Colonic mucosa (tissue), 4 donors: ENCODE measurements around the gene TK1. TPM values are rescaled to one million over a fixed set of nuclear protein-coding genes. Genes with fewer than 3 reads are reported as not detected.

Experiments
- DNase-seq: peaks from one replicate; pipeline ENCODE4 v3.0.0-alpha.2; 2020
- H3K27ac ChIP-seq: fragments of 200-600 bp; one replicate; pipeline ENCODE4 v1.8.0; 2021
- H3K27me3 ChIP-seq: fragments of 200-600 bp; one replicate; pipeline ENCODE4 v1.8.0; 2021
- H3K36me3 ChIP-seq: fragments of 200-600 bp; one replicate; pipeline ENCODE4 v1.8.0; 2021
- H3K4me1 ChIP-seq: fragments of 200-600 bp; one replicate; pipeline ENCODE4 v1.8.0; 2021; ENCODE audit warnings: mild to moderate bottlenecking
- H3K4me3 ChIP-seq: fragments of 200-600 bp; one replicate; pipeline ENCODE4 v1.8.0; 2021
- H3K9ac ChIP-seq, 2 donors: one replicate each; pipeline ENCODE4 v1.7.0; 2013; ENCODE audit warnings: control low read depth in 2 of 2, low read depth in 2 of 2, low read length in 2 of 2
- H3K9me3 ChIP-seq: fragments of 200-600 bp; one replicate; pipeline ENCODE4 v1.8.0; 2021
- intact Hi-C: fragments of 100-400 bp; cut with DNase I; formaldehyde crosslinking; loops from one replicate; pipeline ENCODE4 v1.14.1; 2022
- total RNA-seq, 2 donors: library from RNA; stranded (reverse); fragmentation: NEBNext Ultra II Directional in 1 of 2; extraction: Animal tissue kit (Norgen Biotek cat#: 25700) in 1 of 2; gene quantifications; one replicate each; pipeline ENCODE4 v1.2.1, GENCODE V29; 2021
- TF ChIP-seq, protein P1 (sequence below): fragments of 200-600 bp; IDR thresholded peaks from one replicate; pipeline ENCODE4 v1.8.0; 2022; ENCODE audit warnings: antibody characterized with exemption, mild to moderate bottlenecking
- donor health status: healthy.
- donor health status: DM: no; HTN: no; CAD: no.
- donor health status: DM: no; HTN: no; CAD: no.

TK1 gene
- total RNA-seq, 2 donors from 2014 or later: 37.7 to 135 TPM

DNA sequence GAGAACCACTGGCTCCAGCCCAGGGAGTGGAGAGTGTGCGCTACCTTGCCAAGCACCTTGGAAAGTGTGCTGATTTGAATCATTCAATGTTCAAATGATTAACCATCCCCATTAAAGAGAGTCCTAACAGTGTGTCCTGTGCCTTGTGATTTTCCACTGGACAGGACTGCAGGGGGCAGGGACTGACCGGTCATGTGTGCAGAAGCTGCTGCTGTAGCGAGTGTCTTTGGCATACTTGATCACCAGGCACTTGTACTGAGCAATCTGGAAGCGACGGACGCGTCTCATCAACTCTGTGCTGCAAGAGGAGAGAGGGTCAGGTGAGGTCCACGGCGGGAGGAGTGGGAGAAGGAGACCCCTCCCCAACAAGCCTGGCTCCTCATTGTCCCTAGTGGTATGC is 2.0 kb downstream of the TK1 start:
- no peak for DNase-seq
- TF ChIP-seq, protein P1, sequence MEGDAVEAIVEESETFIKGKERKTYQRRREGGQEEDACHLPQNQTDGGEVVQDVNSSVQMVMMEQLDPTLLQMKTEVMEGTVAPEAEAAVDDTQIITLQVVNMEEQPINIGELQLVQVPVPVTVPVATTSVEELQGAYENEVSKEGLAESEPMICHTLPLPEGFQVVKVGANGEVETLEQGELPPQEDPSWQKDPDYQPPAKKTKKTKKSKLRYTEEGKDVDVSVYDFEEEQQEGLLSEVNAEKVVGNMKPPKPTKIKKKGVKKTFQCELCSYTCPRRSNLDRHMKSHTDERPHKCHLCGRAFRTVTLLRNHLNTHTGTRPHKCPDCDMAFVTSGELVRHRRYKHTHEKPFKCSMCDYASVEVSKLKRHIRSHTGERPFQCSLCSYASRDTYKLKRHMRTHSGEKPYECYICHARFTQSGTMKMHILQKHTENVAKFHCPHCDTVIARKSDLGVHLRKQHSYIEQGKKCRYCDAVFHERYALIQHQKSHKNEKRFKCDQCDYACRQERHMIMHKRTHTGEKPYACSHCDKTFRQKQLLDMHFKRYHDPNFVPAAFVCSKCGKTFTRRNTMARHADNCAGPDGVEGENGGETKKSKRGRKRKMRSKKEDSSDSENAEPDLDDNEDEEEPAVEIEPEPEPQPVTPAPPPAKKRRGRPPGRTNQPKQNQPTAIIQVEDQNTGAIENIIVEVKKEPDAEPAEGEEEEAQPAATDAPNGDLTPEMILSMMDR: no peak
- H3K36me3 ChIP-seq: no peaks in the 10 kb centered on the region
- intact Hi-C loops: no loop called here
- H3K4me3 ChIP-seq: no peak overlapping the region
- H3K27me3 ChIP-seq: no peaks in the 10 kb centered on the region
- no peaks in the 10 kb centered on the region for H3K9me3 ChIP-seq
- no peak overlapping the region for H3K27ac ChIP-seq
- H3K9ac ChIP-seq: no peak overlapping the region
- H3K4me1 ChIP-seq: peaks cover 4% of the 10 kb centered on the region

DNA sequence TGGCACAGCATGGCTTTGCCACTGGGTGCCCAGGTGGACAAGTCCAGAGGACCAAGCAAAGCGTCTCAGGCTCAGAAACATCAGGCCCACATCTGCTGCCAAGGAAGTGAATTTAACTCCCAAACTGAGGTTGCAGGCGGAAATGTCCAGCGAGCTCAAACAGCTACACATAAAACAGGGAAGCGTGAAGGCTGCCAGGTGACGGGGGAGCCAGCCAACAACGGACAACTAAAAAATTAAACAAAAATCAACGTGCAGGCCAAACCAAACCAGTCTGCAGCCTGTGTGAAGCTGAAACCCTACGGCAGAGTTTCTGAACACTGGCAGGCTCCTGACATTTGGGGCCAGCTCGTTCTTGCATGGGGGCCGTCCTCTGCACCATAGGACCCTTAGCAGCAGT is 2.5 kb downstream of the TK1 start:
- intact Hi-C loops: no loop called here
- H3K9me3 ChIP-seq: no peaks in the 10 kb centered on the region
- no peak overlapping the region for H3K4me3 ChIP-seq
- TF ChIP-seq, protein P1: no peak
- peak overlapping the region; percentile 6 for H3K27ac ChIP-seq
- H3K4me1 ChIP-seq: peaks cover 4% of the 10 kb centered on the region
- H3K36me3 ChIP-seq: no peaks in the 10 kb centered on the region
- no peak for DNase-seq
- no peaks in the 10 kb centered on the region for H3K27me3 ChIP-seq
- H3K9ac ChIP-seq: peak overlapping the region in 1 of 2 donors; percentile 19

- Histone ChIP-seq H3K27ac (peak overlapping the region; percentile 6), H3K9ac (peak overlapping the region in 1 of 2 donors; percentile 19), H3K4me3 (no peak overlapping the region), H3K4me1 (peaks cover 4% of the 10 kb centered on the region), H3K9me3 (no peaks in the 10 kb centered on the region), H3K36me3 (no peaks in the 10 kb centered on the region), H3K27me3 (no peaks in the 10 kb centered on the region)
- DNase-seq: no peak
- TF ChIP-seq, protein P1: no peak
- intact Hi-C loops: no loop called here
Observed at GRCh38 chr17:78183916-78184315, 2.9 kb downstream of the TK1 start.

DNA sequence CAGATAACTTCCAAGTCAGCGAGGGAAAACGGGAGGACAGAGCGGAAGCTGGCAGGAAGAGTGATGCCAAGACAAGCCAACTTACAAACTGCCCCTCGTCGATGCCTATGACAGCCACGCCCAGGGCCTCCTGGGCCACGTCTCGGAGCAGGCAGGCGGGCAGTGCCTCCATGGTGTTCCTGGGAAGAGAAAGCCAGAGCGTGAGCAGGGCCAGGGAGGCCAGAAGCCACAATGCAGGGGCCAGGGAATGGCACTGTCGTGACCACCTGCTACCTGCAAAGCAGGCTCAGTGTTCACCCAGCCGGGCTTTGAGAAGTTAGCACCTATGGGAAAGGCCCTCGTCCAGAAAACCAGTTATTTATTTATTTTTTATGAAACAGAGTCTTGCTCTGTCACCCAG is 4.3 kb downstream of the TK1 start:
- no peak overlapping the region for H3K27ac ChIP-seq
- no peaks in the 10 kb centered on the region for H3K36me3 ChIP-seq
- no peak overlapping the region for H3K4me3 ChIP-seq
- H3K9ac ChIP-seq: no peak overlapping the region
- intact Hi-C loops: no loop called here
- H3K4me1 ChIP-seq: peaks cover 2% of the 10 kb centered on the region
- no peaks in the 10 kb centered on the region for H3K27me3 ChIP-seq
- H3K9me3 ChIP-seq: no peaks in the 10 kb centered on the region
- TF ChIP-seq, protein P1: no peak
- no peak for DNase-seq

GRCh38 chr17:78180508-78180907 is 6.3 kb downstream of the TK1 start:
- DNase-seq: no peak
- H3K9me3 ChIP-seq: no peaks in the 10 kb centered on the region
- no peak overlapping the region for H3K27ac ChIP-seq
- H3K9ac ChIP-seq: no peak overlapping the region
- intact Hi-C loops: no loop called here
- peaks cover 18% of the 10 kb centered on the region for H3K4me1 ChIP-seq
- H3K4me3 ChIP-seq: no peak overlapping the region
- TF ChIP-seq, protein P1: no peak
- H3K36me3 ChIP-seq: no peaks in the 10 kb centered on the region
- no peaks in the 10 kb centered on the region for H3K27me3 ChIP-seq

DNA sequence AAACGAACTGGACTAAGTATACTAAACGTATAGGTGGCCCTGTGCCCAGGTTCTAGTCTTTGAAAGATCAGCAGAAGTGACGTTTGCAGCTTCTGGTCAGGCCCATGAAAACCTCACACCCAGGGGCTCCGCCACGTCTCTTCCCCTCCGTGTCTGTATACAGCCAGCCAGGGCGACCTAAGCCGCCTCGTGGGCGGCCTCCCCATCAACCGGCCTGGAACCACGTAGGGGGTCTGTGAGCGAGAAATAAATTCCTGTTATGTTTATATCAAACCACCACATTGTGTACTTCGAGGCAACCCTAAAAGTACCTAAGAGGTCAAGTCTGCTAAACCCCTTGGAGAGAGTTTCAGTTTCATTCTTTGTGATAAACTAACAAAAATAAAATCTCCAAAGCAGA is 6.8 kb downstream of the TK1 start:
- no peak overlapping the region for H3K9ac ChIP-seq
- intact Hi-C loops: no loop called here

More for the DNA sequence above, 6.8 kb downstream of the TK1 start:
- Histone ChIP-seq H3K4me1 (peaks cover 22% of the 10 kb centered on the region), H3K9me3 (no peaks in the 10 kb centered on the region), H3K27ac (peak overlapping the region; percentile 10), H3K36me3 (no peaks in the 10 kb centered on the region), H3K27me3 (no peaks in the 10 kb centered on the region), H3K4me3 (no peak overlapping the region)
- TF ChIP-seq, protein P1: no peak
- no peak for DNase-seq
